T follicular helper cell (primary cell): ENCODE results near the gene RELT.

Experiments
- DNase-seq: peaks from one replicate; pipeline ENCODE4 v3.0.0-alpha.2; 2020; ENCODE audit warnings: low read depth

RELT gene

DNA sequence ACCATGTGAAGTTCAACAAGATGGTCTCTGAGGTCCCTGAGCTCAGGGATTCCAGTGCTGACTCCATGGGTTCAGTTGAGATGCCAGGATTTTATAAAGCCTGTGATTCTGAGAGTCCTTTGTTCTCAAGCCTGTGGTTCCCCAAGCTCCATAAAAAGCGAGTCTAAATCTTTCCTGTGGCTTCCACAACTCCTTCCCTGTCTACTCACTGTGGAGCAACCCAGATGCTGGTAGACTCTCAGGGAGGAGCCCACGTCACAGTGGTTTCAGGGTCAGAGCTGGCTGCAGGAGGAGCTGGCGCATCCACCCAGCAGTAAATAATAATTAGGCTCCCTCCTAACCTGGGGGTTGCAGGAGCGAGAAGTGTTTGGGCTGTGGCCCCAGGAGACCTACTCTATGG is 2.0 kb upstream of the RELT start:
- DNase-seq: no peak

DNA sequence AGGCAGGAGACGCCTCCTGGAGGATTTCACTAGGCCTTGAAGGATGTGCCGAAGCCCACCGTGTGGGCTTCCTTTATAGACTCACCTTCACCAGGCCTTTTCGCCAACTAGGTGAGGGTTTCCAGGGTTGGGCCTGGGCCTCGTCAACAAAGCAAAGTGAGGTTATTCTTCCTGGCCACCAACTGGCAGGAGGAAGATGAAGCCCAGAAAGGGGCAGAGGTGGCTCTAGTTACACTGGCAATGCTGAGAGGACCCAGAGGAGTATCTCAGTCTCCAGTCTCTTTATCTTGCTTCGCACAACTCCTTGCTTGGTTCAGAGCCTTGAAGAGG is 404 bp upstream of the RELT start:
- no peak for DNase-seq

DNA sequence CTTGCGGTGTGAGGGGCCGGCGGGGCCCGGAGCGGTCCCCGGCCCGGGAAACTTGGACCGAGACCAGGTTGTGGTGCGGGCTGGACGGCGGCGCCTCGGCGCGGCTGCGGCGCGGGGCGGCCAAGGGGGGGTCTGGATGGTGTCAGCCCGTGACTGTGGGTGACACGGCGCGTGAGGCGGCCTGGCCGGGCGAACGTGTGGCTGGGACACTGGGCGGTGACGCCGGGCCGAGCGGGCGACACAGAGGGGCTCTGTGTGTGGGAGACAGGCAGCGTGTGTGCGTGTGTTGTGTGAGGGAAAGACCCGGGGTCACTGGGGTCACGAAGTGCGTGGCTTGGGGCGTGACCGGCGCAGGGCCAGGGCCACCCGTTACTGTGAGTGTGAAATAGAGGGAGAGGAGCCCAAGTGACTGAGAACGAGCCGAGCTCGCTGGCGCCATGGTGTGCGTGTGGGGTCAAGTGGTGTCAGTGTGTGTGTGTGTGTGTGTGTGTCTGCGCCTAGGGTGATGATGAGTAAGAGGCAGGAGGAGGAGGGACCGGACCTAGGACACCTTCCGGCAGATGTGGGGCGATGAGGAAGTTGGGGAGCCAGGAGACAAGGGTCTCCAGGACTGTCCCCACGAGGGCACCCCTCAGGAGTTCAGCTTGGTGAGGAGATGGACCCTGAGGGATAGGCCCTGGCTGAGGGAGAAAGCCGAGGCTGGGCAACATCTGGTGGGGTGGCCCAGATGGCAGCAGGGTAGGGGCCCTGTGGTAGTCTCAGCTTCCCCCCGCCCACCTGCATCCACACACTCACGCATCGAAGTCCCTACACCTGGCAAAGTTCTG is 817 bp downstream of the RELT start:
- DNase-seq: peak; percentile 33

DNA sequence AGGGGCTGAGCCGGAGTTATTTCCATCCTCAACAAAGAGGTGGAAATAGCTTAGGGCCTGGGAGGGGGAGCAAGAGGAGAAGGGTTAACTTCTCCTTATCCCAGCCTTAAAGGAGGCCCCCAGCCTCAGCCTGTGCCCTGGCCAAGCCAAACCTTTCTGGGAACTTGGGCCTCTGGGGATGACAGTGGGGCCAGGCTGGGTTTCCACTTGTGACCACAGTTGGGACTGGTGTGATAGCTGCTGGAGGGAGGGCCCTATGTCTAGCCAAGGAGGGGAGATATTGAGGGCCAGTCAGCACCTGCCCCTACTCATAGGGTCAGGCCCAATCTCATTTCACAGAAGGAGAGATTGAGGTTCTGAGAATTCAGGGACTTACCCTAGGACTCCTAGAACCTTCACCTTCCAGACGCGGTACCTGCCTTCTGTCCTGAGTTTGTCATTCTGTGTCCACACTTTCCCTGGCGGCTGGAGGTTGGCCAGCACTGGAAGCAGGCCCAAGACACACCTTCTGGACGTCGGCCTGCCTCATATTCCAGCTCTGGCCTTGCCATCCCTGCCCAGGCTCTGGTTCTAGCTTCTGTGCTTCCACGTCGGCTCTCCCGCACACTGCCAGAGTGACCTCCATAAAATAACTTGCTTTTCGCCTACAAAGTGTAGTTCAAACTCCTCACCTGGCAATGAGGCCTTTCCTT is 3.1 kb downstream of the RELT start:
- no peak for DNase-seq

DNA sequence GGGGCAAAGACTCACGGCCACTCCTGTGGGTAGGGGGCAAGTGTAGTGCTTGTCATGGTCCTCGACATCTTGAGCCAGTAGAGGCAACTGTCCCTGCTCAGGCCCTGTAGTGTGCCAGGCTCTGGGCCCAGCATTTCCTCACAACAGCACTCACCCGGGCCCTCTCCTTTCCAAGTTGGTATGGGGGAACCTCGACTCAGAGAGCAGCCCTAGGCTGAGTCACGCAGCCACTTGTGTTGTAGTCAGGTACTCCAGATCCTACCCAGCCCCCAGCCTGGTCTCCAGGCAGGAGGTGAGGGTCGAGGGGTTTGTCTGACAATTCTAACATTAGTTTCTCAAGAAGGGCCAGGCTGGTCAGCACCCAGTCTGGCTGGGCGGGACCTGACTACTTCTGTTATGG is 4.1 kb downstream of the RELT start:
- DNase-seq: no peak

DNA sequence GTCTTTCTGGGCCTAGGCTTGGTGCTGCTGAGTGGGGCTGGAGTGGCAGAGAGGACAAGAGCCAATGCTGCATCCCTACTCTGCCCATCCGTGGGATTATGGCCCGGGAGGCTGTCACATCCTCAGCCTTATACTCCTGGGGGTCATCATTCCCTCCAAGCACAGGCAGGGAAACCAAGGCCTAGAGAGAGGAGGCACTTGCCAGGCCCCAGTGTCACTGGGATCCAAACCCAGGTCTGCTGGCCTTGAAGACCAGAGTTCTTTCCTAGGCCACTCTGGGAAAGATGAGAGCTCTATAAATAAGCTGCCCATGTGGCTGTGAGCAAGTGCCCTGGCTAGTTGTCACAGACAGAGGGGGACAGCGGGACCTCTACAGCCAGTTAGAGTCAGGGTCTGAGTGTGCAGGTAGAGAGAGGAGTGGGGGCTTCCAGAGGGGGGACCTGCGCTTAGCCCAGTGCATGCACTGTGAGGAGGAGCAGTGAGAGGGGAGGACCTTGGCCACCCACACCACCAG is 4.8 kb downstream of the RELT start:
- DNase-seq: no peak

DNA sequence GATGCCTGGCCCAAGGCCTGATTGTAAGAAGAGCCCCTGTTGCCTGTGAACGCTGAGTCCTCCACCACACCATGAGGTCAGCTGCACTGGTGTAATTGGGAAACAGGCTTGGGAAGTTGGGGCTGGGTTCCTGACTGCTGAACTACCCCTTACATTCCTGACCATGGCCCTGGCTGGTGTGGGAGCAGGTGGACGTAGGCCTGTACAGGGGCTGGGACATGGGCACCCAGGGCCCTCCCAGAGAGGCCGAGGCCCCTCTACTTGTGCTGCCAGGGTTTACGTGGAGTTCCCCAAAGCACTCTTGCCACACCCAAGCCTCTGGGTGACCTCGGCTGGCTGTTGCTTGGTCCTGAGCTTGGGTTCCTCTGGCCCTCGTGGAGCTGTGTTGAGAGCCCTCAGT is 5.4 kb downstream of the RELT start:
- DNase-seq: no peak

DNA sequence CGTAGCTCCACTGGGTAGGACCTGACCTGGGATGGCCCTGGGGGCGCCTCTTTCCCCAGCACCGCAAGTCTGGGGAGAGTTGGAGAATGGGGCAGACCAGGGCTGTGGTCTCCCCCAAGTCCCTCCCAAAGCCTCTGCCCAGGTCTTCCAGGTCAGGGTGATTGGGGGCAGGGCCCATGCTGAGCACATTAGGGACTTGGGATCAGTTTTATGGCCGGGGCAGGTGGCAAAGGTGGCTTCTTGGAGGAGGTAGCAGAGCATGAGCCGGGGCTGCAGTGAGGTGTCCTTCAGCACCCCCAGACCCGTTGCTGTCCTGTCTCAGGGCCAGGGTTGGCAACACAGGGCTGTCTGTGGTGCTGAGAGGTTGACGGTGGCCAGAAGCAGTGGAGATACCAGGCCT is 6.0 kb downstream of the RELT start:
- no peak for DNase-seq

DNA sequence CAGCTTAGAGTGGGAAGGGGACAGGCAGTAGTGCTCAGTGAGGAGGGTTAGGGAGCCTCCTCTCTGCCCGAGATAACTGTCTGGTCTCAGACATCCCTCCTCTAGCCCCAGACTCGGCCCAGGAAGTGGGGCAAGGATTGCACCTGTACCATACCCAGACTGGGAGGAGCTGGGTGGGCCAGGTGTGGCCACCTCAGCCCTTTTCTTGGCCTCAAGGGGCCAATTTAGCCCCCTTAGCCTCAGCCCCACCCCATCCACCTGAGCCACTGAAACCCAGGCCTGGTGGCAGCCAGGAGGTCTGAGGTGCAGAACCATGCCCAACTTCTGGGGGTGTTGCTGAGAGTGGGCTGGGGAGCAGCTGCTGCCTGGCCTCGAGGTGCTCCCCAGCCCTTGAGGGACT is 6.5 kb downstream of the RELT start:
- no peak for DNase-seq

DNA sequence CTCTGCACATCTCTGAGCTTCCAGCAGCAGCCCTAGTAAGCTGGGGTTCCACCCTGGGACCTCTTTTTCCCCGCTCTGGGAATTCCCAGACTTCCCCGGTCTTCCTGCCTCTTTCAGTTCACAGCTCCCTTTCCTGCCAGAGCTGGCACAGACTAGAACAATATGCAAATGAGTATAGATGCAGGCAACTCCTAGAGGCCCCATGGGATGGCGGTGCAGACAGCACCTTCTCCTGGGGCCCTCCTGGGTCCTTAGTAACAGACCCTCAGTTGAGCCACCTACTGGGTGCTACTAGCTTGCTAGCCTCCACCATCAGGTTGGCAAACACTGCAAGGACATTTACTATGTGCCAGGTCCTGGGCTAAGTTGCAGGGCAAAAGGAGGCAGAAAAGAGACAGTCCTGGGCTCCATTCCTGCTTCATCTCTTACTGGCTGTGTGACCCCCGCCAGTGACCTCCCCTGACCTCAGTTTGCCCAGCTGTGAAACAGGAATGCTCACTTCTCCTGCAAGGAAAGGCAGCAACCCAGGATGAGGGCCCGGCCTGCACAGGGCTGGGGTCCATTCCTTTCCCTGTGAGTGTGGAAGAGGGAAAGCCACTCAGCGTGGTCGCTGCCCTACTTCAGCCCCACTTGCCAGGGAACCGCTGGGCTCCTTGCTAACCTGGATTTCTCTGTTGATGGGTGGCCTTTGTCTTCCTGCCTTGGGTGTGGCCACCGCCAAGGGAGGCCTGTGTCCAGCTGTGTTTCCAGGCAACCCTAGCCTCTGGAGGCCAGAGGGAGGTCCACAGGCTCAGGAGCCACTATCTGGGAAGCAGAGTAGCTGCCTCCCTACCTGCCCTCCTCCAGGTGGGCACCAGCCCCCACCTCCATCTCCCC is 7.3 kb downstream of the RELT start:
- no peak for DNase-seq

DNA sequence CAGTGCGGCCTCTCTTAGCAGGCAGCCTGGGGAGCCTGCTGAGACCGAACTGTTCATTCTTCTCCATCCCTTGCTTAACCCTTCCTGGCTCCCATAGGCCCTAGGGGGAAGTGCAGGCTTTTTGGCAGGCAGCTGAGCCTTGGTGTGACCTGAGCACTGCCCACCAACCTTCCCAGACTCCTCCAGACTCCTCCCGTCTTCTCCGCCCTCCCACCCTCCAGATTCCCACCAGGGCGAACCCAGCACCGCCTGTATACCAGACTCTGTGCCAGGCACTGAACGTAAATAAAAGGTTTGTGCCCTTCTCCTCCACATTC is 7.9 kb downstream of the RELT start:
- DNase-seq: no peak

DNA sequence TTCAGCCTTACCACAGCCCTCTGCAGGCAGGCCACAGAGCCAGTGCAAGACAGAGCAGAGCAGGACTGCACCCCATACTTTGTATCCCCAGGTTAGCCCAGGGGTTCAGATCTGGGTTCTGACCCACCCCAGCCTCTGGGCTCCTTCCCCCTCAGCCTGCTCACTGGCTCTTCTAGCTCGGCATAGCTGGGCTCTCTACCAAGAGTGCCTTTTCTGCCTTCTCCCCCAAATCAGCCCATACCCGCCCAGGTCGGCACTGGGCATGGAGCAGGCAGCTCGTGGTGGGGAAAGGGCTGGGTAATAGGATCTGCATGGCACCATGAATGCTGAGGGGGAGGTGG is 8.3 kb downstream of the RELT start:
- DNase-seq: no peak

DNA sequence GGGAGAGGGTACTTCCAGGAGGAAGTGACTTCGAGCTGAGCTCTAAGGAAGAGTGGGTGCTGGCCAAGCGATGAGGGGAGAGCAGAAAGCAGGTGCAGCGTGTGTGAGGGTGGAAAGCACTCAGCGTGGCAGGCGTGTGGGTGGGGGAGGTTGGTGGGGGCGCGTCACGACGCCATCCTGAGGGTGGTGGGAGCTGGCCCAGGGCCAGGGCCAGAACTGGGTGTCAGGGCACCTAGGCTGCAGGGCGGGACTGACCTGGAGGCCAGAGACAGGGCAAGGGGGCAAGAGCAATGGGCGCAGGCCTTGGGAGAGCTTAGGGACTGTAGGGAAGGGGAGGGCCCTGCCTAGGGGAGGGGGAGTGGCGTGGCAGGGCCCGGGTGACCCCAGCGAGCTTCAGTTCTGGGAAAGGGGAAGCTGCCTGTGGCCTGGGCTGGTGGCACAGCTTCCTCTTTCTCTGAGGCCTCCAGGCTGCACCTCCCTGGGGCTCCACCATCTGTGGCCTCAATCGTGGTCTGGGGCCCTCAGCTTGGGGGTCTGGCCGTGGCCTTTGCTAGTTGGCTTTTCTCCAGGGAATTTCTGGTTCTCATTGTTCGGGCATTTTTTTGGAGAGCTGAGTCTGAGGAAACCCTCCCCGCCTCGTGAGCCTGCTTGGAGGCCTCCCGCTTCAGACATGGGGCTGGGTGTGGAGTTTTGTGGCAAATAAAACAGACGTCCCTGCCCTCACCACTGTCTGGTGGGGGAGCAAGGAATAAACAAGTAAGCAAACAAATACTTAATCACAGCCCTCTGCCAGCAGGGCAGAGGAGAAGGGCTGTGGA is 8.9 kb downstream of the RELT start:
- no peak for DNase-seq

DNA sequence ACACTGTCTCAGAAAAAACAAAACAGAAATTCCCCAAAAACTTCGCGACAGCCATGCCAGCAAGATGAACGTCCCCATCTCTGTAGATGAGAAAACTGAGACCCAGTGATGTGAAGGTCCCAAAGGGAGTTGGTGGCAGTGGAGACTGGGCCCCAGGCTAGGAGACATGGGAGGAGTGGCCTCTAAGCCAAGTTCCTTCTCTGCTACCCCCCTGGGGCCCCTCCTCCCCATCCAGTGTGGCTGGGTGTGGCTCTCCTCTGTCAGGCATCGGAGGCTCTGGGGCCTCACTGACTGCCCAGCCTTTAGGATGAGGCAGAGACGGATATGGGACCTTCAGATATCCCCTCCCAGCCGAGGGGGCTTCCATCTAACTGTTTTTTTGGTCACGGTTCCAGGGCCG is 9.8 kb downstream of the RELT start:
- DNase-seq: no peak

DNA sequence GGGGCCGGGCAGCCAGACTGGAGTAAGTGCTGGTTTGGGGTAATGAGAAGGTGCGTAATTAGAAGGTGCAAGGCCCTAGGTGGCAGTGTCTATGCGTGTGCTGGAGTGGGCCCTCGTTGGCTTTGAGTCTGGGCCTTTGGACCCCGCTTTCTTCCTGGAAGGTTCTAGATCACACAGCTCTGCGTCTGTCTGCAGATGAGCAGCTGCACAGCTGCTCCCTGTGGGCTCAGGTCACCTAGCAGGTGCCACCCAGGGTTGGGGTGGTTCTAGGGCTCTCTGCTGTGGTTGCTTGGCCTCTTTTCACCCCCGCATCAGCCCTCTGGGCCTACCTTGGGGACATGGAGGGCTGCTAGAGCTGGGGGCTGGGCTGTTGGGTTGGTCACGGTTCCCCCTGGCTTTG is 10.3 kb downstream of the RELT start:
- DNase-seq: no peak

DNA sequence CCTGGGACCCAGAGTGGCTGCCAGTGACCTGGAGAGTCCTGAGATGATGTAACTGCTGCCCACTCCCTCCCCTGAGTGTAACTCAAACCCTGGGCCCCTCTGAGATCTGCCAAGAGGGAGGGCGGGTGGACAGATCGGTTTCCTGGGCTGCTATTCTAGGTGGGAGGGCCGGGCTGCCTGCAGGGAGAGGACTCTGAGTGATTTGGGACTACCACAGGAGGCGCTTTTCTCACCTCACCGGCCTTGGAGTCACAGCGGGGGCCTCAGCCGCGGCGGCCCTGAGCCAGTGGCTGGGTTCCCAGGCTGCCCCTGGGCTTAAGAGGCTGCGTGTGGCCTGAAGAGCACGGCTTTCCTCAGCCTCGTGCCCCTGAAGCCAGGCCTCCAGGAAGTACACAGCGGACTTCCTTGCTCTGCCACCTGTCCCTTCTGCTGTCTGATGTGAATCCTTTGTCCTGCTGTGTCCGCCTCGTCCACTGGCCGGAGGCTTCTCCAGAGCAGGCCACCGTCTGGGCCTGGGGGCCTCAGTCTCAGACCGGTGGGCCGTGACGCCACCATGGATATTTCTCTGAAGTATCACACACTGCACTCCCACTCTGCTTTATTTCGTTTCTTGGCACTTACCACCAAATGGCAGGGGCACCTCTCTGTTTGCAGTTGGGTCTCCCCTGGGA is 11.5 kb downstream of the RELT start:
- no peak for DNase-seq

DNA sequence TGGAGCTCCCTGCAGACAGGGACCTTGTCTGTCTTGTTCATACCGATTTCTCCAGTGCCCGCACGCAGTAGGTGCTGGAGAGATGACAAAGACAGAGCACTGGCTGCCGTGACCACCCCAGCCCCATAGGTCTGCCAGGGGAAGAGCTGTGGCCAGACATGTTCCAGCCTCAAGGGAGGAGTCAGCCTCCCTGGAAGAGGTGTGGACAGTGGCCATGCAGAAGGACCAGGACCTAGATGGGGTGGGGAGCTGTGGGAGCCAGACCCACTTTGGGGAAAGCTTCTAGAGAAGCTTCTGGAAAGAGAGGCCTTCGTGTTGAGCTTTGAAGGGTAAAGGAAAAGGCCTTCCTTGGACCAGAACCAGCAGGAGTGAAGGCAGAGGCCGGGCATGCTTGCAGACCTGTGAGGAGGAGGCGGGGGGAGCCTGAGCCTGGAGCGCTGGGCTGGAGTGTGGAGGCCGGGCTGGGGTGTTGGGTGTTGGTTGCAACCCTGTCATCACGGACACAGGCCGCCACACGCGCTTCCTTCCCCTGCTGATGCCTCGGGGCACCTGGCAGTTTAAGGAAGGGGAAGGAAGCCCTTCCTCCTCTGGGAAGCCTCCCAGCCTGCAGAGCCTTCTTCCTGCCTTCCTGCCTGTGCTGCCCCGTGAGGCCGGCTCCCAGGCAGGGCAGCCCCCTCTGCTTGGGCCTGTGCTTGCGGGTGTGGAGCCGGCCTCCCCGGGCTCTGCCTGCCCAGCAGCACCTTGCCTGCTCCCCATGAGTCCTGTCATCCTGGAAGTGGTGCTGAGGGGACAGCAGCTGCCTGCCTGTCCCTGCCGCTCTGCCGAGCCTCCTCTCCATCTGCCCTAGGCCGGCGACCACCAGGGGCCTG is 12.3 kb downstream of the RELT start:
- no peak for DNase-seq

DNA sequence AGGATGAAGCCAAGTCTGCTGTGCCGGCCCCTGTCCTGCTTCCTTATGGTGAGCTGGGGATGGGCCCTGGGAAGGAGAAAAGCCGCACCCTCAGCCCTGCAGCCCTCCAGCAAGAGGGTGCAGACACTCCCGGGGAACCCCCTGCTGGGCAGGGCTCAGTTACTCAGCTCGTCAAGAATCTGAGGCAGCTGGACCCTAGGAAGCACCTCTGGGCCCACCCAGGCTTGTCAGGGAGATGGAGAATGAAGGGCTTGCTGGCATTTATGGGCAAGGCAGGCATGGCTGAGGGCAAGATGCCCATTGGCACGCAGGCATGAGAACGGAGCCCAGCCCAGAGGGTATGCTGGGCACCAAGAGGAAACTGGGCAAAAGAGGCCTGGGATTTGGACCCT is 12.9 kb downstream of the RELT start:
- DNase-seq: no peak

DNA sequence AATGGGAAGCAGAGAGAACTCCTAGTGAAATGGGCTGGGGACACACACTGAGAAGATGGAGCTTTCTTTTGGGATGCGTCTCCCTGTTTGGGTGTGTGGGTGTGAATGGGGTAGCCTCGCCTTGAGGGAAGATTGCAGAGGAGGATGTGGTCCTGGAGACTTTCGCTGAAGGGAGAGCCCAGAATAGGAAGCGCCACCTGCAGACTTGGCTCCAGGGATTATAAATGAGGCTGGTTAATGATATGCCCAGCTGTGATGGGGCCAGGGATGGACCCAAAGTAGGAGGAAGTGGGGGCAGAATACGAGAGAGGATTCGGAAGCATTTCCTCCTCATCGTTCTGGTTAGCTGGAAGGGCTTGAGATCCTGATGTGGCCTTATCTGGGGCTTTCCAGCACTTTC is 13.7 kb downstream of the RELT start:
- DNase-seq: no peak
